KOPT-K1 (cell line): ENCODE results near the gene BEAN1.
"Not testable (repeated sequence)": the region's sequence is repeated elsewhere in the genome, so short reads cannot be mapped to it uniquely, and the experiment has no call there.

ENCODE experiments used
- H3K27ac ChIP-seq: fragments of 200-600 bp; sonication (generic); 2 replicates; pipeline ENCODE4 v1.5.1; 2016; ENCODE audit warnings: antibody characterized with exemption, mild to moderate bottlenecking, low read depth, low read length; ENCODE audit not compliant: poor library complexity, severe bottlenecking
- H3K36me3 ChIP-seq: fragments of 200-600 bp; sonication (generic); 2 replicates; pipeline ENCODE4 v1.5.1; 2017; ENCODE audit warnings: antibody characterized with exemption, mild to moderate bottlenecking, low read length, moderate library complexity; ENCODE audit not compliant: insufficient read depth
- H3K9me3 ChIP-seq: fragments of 200-600 bp; sonication (generic); 2 replicates; pipeline ENCODE4 v1.5.1; 2017; ENCODE audit warnings: antibody characterized with exemption, low read length, mild to moderate bottlenecking; ENCODE audit not compliant: insufficient read depth, poor library complexity, severe bottlenecking

Gene BEAN1

DNA sequence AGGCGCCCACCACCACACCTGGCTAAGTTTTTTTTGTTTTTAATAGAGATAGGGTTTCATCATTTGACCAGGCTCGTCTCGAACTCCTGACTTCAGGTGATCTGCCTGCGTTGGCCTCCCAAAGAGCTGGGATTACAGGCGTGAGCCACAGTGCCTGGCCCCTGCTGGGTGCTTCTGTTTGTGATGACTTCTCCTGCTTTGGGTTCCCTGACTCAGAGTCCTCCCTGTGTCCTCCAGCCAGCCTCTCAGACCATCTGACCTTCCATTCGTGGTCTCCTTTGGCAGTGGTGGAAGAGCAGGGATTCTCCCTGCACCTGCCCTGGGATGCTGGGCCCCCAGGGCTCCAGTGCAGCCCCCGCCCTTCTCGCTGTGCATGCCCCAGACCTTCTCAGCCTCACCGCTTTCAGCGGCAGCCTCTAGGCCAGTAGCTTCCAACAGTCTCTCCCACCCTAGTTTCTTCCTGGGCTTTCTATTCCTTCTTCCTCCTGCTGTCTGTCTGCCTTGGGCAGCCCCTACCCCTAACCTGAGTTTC is 13.2 kb downstream of the BEAN1 start:
- no peaks in the 10 kb centered on the region for H3K36me3 ChIP-seq
- no peaks in the 10 kb centered on the region for H3K9me3 ChIP-seq
- no peak overlapping the region for H3K27ac ChIP-seq

- H3K9me3 ChIP-seq, result no peaks in the 10 kb centered on the region
- no peaks in the 10 kb centered on the region for H3K36me3 ChIP-seq
- no peak overlapping the region for H3K27ac ChIP-seq
These were observed 13.9 kb downstream of the BEAN1 start for GRCh38 chr16:66440970-66441369.

- Histone ChIP-seq H3K27ac (no peak overlapping the region), H3K9me3 (no peaks in the 10 kb centered on the region), H3K36me3 (no peaks in the 10 kb centered on the region)
These were observed 14.7 kb downstream of the BEAN1 start for GRCh38 chr16:66441586-66442375.

DNA sequence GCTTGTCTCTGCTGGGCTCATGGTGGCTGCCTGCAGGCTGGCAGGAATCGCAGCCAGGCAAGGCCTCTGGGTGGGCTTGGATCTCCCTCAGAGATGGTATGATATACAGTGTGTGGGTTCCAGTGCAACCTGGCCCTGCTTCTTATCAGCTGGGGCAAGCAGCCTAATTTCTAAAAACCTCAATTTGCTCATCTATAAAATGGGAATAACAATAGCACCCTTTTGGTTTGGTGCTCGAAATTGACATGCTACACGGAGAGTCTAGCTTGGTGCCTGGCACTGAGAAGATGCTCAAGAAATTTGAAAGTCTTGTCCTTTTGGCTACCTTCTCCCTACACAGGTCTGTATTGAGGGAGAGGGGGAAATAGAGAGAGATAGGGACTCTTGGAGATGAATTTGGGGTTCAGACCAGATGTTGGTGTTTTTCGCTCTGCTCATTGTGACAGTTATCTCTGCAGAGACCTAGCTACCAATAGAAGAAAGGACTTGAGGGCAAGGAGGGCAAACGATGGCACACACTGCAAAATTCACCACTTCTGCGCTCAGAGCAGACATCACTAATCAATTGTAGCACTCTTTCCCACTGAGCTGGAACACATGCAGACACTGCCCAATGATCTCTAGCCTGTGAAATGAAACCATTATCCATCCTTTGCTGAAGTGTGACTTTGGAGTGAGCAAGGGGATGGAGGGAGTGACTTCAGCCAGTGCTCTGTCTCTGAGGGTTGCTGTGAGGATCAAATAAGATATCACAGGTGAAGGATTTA is 15.6 kb downstream of the BEAN1 start:
- Histone ChIP-seq H3K9me3 (no peaks in the 10 kb centered on the region), H3K36me3 (no peaks in the 10 kb centered on the region), H3K27ac (no peak overlapping the region)

DNA sequence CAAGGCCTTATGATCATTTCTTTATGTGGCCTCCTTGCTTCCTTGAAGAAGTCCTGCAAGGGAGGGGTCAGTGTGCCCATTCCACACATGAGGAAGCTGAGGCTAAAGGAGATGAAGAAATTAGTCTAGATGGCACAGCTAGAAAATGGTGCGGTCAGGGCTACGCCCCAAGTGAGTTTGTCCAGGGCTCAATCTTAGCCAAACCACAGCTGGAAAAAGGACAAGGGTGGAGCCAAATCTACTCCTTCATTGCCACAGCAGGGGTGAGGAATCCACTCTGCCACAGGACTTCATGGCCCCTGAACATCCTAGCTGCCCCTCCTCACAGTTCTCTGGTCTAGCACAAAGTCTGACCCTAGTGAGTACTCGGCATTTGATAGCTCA is 16.2 kb downstream of the BEAN1 start:
- H3K27ac ChIP-seq, result no peak overlapping the region
- H3K9me3 ChIP-seq, result no peaks in the 10 kb centered on the region
- no peaks in the 10 kb centered on the region for H3K36me3 ChIP-seq

GRCh38 chr16:66444049-66444481 is 17.0 kb downstream of the BEAN1 start:
- H3K36me3 ChIP-seq, result no peaks in the 10 kb centered on the region
- no peak overlapping the region for H3K27ac ChIP-seq
- H3K9me3 ChIP-seq, result no peaks in the 10 kb centered on the region

DNA sequence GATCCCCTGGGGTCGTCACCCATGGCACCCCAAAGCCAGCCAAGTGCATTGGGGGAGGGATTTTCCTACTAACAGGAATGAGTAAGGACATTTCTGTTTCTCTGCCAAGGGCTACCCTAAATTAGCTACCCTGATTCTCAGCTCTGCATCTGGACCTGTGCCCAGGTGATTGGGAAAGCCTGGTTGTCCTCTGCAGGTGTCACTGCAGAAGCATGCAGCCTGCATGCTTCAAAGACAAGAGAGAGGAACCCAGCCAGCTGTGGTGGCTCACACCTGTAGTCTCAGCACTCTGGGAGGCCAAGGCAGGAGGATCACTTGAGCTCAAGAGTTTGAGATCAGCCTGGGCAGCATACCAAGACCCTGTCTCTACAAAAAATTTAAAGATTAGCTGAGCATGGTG is 19.6 kb downstream of the BEAN1 start:
- Histone ChIP-seq H3K9me3 (no peaks in the 10 kb centered on the region), H3K27ac (no peak overlapping the region), H3K36me3 (no peaks in the 10 kb centered on the region)

- H3K36me3 ChIP-seq, result no peaks in the 10 kb centered on the region
- no peaks in the 10 kb centered on the region for H3K9me3 ChIP-seq
- H3K27ac ChIP-seq, result no peak overlapping the region
These were observed 20.4 kb downstream of the BEAN1 start for GRCh38 chr16:66447491-66447890.

DNA sequence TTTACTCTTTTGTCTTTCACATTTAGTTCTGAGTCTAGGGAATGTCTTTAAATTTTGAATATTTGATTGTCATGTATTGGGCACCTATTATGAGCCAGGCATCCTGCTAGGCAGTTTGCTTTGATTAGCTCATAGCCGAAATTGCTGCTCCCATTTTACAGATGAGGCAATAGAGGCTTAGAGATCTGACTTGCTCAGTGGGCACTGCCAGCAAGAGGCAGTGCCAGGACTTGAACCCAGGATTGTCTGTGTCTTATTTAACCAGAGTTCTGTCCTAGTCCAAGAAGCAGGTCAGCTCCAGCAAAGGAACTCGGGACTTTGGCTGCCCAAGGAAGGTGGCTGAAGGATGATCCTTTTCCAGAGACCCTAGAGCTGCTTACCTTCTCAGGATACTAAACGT is 24.5 kb downstream of the BEAN1 start:
- Histone ChIP-seq H3K36me3 (no peaks in the 10 kb centered on the region), H3K9me3 (no peaks in the 10 kb centered on the region), H3K27ac (no peak overlapping the region)

DNA sequence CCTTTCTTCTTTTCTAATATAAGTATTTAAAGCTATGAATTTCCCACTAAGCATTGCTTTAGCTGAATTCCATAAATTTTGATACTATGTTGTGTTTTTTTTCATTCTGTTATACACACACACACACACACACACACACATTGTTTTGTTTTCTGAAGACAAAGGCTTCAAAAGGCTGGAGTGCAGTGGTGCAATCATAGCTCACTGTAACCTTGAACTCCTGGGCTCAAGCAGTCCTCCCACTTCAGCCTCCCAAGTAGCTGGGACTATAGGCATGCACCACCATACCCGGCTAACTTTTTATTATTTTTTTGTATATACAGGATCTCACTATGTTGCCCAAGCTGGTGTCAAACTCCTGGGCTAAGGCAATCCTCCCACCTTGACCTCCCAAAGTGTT is 26.1 kb downstream of the BEAN1 start:
- not testable (repeated sequence) for H3K27ac ChIP-seq, H3K9me3 ChIP-seq, H3K36me3 ChIP-seq

- no peaks in the 10 kb centered on the region for H3K36me3 ChIP-seq
- H3K9me3 ChIP-seq, result no peaks in the 10 kb centered on the region
- H3K27ac ChIP-seq, result no peak overlapping the region
These were observed 27.7 kb downstream of the BEAN1 start for GRCh38 chr16:66454751-66455150.

GRCh38 chr16:66455970-66456369 is 28.9 kb downstream of the BEAN1 start:
- Histone ChIP-seq H3K36me3 (no peaks in the 10 kb centered on the region), H3K27ac (no peak overlapping the region), H3K9me3 (no peaks in the 10 kb centered on the region)

GRCh38 chr16:66457888-66458287 is 30.8 kb downstream of the BEAN1 start:
- Histone ChIP-seq H3K9me3 (no peaks in the 10 kb centered on the region), H3K36me3 (no peaks in the 10 kb centered on the region), H3K27ac (no peak overlapping the region)

DNA sequence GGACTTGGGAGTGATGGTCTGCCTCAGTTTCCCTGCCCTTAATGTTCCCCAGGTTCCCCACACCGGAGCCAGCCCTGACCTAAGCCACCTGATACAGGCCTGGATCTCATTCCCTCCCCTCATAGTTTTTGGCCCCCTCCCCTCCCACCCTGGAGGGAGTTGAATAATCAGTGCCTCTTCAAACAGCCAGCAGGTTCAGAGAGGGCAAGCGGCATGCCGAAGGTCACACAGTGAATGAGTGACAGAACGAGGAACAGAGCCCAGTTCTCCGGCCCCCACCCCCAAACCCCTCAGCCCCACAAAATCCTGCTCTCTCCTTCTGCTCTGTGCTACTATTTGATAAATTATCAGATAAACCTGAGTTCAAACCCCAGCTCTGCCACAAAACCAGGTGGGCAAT is 31.2 kb downstream of the BEAN1 start:
- H3K36me3 ChIP-seq, result no peaks in the 10 kb centered on the region
- no peak overlapping the region for H3K27ac ChIP-seq
- H3K9me3 ChIP-seq, result no peaks in the 10 kb centered on the region

DNA sequence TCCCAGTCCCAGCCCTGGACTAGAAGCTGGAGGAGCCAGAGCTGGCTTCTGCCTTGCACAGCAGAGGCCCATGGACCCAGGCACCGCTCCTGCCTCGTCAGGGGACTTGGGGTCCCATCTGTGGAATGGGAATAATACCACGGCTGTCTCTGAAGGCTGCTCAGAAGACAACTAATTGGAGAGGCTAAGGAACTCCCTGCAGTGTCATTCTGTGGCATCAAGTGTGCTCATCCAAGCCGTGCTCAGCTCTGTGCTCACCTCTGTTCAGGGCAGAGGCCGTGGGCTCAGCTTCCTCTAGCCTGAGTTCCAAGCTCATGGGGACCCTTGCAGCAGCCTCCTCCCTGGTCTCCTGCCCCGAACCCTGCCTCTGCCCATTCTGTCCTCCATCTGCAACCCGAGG is 31.8 kb downstream of the BEAN1 start:
- Histone ChIP-seq H3K36me3 (no peaks in the 10 kb centered on the region), H3K9me3 (no peaks in the 10 kb centered on the region), H3K27ac (no peak overlapping the region)
